Ureter (tissue), 1 donor: ENCODE data around the gene TCEAL7. TPM values are rescaled to one million over a fixed set of nuclear protein-coding genes. Genes with fewer than 3 reads are reported as not detected.
"Not testable (repeated sequence)": the region's sequence is repeated elsewhere in the genome, so short reads cannot be mapped to it uniquely, and the experiment has no call there.

Experiments used
- DNase-seq: peaks from one replicate; pipeline ENCODE4 v3.0.0-alpha.2; 2020; ENCODE audit warnings: low spot score
- total RNA-seq: library from RNA; stranded (reverse); gene quantifications from one replicate; pipeline ENCODE4 v1.2.4, GENCODE V29; 2023
- donor health status: DM: yes; HTN: yes; CAD: no.

Gene TCEAL7, protein sequence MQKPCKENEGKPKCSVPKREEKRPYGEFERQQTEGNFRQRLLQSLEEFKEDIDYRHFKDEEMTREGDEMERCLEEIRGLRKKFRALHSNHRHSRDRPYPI
- 7.9 TPM for total RNA-seq

DNA sequence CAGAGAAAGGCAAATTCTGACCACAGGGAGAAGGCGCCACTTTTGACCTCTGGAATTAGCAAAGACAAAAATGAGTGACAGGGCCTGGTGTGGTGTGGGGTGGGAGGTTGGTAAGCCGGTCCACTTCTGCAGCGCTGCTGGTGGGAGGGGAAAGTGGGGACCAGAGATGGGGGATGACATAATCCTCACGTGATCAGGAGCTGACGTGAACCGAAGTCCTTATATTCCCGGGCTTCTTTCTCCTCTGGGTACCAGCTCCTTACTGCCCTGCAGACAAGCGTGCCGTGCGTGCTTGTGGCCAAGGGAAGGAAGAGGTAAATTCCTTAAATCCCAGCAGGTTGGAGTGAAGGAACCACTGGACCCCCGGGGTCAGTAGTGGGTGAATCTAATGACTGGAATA is at the start of gene TCEAL7:
TSS of gene TCEAL7 (plus strand) at position 249 of the 400 bp plus-strand sequence. CDS start 1,165 bp downstream, outside the sequence.
- DNase-seq: no peak

DNA sequence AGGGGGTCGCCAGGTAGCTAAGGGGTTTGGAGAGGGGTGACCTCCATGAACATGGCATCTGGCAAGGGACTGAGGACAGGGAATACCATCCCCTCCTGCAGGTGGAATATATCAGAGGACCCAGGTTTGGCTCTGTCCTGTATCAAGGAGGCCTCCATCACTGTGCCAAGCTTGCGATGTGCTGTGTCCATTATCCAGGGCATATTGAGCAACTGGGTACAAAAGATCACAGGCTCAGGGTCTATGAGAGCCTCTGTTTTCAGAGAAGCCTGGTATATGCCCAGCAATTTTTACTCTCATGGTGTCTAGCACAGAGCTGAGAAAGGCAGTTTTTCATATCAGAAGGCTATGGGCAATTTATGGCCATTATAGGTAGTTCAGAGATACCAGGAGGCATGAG is 36.9 kb upstream of the TCEAL7 start:
- no peak for DNase-seq

DNA sequence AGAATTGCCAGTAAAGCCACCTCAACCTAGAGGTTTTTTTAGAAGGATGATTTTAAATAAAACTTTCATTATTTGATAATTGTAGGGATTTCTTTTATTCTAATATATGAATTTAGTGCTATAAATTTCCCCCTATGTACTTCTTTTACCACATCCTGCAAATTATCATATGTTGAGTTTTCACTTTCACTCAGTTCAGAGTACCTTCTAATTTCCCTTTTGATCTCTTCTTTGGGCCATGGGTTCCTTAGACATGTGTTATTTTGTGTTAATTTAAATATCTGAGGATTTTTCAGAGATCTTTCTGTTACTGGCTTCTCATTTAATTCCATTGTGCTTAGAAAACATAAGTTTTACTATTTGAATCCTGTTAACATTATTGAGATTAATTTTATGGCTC is 25.3 kb upstream of the TCEAL7 start:
- DNase-seq: no peak

DNA sequence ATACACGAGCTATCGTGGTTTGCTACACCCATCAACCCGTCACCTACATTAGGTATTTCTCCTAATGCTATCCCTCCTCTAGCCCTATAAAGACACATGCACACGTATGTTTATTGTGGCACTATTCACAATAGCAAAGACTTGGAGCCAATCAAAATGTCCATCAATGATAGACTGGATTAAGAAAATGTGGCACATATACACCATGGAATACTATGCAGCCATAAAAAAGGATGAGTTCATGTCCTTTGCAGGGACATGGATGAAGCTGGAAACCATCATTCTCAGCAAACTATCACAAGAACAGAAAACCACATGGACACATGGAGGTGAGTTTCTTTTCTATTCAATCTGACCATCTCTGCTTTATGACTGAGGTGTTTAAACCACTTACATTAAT is 24.4 kb upstream of the TCEAL7 start:
- not testable (repeated sequence) for DNase-seq

DNA sequence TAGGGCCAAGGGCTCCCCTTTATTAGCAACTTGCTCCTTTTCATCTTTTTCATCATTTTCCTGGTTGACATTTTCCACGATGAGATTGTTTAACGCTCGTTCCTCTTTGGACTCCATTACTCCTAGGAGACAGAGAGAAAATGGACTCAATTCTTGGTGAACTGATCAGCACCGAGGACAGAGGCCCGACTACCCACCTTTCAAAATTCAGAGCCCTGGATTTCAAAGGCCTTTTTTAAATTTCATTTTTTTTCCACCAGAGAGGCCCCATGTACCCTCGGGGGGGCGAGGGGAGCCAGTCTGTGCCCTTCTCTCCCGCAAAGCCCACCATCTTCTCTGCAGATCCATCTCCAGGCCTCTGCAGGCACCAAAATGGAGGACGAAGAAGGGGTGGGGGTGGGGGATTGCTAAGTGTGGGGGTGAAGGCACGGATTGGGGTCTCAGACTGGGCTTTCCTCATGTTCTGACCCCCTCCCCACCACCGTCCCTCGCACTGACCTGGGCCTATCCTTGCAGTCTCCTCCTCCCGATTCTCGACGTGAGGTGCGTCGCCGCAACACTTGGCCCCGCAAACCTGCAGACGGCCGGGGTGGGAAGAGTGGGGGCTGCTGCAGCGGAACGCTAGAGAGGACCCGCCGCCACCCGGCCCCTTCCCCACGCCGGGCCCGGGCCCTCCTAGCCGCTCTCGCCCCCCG is 20.0 kb upstream of the TCEAL7 start:
- no peak for DNase-seq

DNA sequence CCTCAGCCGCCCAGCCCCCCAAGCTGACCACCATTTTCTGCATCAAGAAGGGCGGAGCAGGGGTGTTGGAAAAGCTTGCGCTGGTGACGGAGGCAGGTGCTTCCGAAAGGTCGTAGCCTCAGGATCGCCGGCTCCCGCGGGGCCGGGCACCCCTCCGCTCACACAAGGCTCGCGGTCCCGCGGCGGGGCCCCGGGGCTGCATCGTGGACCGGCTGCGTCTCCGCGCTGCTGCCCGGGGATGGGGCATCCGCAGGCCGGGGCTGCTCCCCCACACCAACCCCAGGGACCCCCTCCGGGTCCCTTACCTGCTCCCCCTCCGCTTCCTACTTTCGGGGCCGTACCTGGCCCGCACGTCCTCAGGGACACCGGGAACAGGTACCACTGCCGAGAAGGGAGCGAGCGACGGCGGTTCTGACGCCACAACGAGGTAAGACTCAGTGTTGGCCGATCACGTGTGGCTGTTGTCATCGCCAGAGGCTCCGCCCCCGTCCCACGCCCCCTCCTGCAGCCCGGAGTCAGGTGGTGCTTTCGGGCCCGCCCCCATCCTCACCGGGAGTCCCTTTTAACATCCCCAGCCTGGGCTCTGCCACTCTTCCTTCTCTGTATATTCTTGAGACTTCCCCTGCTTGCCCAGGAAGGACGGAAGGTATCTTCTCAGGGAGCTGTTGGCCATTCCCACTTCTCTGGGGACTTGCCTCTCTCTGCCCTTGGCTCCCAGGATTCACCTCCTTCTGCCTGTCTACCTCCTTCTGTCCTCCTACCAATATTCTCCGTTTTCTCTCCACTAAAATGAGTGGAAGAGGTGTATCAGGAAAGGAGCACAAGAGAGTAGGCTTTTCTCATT is 19.3 kb upstream of the TCEAL7 start, which contains the start of gene BEX2:
TSS of gene BEX2 (minus strand) at position 436 of the 844 bp plus-strand sequence. CDS start 1,014 bp downstream, outside the sequence.
- peak; percentile 81 for DNase-seq

DNA sequence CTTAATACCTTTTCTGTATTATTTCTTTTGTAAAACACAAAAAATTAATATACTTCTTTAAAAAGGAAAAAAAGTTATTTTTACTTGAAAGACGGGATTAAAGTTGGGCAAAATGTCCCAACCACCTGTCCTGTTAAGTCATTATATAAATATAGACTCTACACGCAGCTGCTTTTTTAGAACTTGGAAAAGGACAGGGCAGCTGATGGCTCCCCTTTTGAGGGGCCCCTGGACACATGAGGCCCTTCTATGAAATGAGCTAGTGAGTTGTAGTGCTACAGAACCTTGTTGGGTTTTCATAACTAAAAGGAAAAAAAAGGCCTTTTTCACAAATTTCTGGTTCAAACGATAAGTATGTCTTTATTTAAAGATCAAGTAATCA is 18.6 kb upstream of the TCEAL7 start:
- no peak for DNase-seq

DNA sequence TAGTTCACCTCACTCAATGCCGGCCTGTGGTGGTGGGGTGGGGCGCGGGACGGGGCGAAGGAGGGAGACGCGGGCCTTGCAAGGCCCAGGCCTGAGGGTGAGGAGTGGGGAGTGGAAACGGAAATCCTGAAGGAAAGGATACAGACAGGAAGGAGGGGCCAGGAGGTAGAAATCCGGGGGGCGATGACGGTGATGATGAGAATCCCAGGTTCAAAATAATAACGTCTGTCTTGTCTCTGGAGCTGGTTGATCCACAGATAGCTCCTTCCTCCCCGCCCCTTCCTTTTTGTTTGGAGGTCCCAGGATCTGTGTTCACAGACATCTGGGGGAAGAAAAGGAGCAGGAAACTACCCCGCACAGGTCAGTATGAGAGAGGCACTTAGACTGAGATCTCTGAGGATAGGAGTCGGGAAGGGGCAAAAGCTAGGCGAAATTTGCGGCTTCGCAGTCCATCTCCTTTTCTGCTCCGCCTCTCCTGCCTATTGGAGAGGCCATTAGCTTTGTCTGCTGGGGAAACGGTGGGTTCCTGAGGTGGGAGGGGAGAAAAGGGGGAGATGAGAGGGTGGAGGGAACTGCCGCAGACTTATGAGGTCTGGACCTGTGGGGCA is 746 bp downstream of the TCEAL7 start:
- DNase-seq: no peak

DNA sequence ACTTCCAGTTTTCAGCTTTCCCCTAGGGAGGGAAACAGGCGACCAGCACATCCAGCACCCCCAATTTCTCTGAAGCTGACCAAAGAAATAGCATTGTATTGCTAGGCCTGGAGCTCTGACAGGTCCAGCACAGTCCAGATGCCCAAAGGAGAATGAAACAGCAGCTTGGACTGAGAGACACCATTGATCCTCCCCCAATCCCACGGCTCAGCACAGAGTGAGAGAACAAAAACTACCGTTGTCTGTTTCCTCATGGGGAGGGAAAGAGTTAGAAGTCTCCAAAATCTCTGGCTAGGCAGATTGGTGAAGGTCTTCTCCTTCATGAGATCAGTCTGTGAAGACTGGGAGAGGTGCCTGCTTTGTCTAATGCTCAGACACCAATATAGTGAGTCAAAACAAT is 8.6 kb downstream of the TCEAL7 start:
- no peak for DNase-seq

DNA sequence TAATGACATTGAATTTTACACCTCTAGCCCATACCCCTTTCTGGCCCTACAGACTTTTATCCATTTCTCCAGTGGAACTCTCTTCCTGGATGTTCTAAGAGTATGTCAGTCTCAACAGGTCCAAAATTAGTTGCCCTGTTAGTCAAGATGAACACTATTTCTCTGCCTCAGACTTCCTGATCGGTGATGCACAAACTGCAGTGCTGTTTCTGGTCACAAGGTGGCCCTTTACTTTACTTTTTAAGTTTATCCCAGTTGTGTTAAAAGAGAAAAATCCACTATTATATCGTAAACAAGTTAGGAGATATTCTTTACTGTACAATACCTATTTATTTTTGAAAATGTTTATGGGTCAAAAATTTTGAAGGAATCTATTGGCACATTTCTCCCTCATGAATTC is 13.1 kb downstream of the TCEAL7 start:
- peak; percentile 57 for DNase-seq

DNA sequence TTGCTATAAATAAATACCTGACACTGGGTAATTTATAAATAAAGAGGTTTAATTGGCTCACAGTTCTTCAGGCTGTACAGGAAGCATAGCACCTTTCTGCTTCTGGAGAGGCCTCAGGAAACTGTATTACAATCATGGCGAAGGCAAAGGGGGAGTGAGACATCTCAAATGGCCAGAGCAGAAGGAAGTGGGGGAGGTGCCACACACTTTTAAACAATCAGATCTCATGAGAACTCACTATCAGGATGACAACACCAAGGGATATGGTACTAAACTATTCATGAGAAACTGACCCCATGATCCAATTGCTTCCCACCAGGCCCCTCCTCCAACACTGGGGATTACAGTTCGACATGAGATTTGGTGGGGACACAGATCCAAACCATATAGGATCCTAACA is 14.6 kb downstream of the TCEAL7 start:
- DNase-seq: no peak

DNA sequence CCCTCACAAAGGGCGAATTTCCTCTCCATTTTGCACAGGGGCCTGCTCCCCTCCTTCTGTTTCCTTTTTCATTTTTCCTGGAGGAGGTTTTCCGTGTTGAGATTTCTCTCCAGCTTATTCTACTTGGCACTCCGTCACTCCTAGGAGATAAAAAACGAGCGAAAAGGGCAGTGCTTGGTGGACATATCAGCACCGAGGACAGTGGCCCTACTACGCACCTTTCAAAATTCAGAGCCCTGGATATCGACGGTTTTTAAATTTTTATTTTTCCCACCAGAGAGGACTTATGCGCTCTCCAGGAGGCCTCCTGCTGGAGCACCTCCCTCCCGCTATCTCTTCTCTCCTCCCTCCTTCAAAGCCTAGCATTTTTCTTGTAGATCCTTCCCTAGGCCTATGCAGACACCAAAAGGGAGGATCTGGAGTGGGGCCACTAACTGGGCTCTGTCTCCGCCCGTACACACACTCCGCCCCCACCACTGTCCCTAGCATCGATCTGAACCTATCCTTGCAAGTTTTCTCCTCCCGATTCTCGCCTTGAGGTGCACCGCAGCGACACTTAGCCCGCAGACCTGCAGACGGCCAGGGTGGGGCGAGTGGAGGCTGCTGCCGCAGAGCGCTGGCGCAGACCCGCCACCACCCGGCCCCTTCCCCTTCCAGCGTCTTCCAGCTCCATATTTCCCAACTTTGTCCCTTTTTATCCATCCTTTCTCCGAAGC is 17.8 kb downstream of the TCEAL7 start:
- DNase-seq: no peak

DNA sequence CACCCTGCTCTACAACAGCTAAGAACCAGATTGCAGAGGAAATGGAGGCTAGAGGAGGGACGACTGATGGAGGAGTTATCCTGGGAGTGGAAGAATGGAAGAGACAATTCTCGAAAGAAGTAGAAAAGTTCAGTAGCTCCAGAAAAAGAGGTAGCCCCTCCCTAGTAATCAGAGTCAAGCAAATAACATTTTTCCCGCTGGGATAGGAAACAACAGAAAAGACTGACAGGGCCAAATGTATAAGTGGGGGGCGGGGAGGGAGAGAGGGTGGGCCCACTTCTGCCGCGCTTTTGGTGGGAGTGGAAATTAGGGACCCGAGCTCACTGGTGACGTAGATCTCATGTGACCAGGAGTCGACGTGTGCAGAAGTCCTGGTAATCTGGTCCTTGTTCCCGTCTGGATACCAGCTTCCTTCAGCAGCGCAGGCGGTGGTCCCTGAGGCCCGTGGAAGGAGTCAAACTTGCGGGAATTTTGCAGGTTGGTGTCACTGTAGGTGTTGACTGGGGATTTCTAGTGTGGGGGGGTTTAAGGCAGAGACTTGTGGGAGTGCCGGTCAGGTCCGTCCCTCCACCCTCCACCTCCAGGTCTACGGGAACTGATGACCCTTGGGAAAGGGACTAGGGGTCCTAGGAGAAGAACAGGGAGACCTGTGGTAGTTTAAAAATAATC is 26.2 kb downstream of the TCEAL7 start, which contains the start of gene TCEAL9:
TSS of gene TCEAL9 (plus strand) at position 377 of the 669 bp plus-strand sequence. CDS start 1,179 bp downstream, outside the sequence.
- peak; percentile 64 for DNase-seq

DNA sequence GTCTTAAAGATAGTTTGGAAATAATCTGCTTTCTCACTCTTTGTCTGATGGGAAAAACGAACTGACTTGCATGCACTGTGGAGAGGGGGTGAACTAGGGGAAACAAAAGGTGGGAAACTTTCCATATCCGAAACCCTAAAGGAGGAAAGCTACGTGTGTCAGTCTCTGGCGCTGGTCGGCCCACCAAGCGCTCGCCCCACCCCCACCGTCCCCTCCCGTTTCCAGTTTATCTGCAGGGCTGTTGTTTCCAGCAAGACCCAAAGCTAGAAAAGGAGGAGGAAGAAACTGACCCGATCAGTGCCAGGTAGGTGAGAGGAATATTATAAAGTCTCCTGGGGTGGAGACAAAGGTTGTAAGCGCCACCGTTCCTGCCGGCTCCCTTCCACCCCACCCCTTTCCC is 26.8 kb downstream of the TCEAL7 start:
- peak; percentile 53 for DNase-seq

DNA sequence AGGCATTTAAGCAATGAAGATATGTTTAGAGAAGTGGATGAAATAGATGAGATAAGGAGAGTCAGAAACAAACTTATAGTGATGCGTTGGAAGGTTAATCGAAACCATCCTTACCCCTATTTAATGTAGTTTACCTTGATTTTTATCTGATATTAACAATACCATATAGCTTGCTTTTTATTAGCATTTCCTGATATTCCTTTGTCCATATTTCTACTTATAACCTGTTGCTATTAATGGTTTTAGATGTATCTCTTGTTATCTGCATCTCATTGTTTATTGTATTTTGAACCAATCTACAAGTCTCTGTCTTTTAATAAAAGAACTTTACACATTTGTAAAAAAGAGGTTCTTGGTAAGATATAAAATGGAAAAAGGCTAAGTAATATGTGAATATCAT is 27.8 kb downstream of the TCEAL7 start:
- no peak for DNase-seq

DNA sequence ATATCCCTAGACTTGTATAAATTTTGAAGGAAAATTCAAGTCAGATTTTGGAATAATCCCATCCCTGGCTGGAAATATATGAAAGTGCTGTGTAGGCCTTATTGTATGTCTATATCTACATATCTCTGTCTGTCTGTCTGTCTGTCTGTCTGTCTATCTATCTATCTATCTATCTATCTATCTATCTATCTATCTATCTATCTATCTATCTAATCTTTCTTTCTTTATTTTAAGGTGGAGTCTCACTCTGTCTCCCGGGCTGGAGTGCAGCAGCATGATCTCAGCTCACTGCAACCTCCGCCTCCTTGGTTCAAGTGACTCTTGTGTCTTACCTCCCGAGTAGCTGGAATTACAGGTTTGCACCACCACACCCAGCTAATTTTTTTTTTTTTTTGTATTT is 29.6 kb downstream of the TCEAL7 start:
- DNase-seq: not testable (repeated sequence)

DNA sequence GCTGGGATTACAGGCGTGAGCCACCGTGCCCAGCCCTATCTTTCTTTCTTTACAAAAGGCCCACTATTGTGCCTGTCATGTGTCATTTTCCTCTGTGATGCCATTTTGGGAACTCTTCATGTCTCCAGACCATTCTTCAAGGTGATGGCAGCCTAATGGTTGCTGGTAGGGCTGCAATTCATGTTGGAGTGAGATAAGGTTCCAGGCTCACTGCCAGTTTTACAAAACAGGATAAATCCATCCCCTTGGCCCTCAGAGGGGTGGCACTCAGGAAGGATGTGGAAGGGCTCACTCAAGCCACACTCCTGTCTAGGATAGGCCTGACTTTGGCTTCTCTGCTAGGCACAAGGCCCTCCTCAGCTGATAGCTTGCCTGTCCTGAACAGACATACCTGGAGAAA is 30.1 kb downstream of the TCEAL7 start:
- DNase-seq: no peak

DNA sequence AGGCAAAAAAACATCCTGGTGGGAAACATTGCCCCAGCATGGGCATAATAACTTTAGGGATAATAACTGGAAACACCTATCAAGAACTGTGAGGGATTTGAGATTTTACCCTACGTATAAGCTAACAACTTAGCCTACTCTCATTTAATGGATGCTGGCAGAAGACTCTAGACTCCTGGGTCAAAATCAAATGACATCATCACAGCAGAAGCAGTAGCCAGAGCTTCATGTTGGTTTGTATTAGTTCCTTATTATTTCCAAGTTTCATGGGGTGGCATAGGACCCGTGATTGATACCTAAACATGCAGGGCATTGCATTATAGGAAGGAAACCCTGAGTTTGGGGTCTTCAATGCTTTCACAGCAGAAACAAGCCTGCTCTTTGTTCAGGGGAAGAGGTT is 30.9 kb downstream of the TCEAL7 start:
- DNase-seq: no peak

DNA sequence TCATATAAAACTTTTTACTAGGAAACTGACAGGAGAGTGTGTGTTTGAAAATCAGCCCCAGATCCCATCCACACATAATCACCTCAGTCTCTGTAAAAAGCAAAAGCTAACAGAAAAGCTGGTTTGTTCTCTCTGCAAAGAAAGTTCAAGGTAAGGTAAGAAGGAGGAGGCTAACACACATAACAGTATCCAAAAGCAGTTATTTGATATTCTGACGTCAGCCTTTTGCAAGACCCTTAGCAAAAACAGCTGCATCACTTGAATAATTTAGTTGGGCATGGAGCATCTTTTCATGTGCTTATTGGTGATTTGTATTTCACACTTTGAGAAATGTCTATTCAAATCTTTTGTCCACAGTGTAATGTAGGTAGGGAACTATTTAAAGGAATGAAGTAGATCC is 31.8 kb downstream of the TCEAL7 start:
- no peak for DNase-seq

DNA sequence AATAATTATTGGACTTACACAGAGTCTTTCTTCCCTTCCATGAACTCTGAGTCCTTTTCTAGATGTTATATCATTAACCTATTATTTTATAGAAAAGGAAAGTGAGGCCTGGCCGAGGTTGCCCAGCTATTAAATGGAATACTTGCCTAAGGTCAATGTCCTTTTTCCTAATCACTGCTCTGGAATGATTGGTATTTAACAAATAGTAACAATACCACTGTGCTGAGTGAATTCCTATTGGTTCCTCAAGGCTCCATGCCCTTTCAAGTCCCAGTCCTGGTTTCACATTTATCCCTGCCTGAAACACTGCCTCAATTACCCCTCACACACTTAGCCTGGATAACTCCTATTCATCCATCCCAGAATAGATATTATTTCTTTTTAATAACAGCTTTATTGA is 32.4 kb downstream of the TCEAL7 start:
- no peak for DNase-seq

DNA sequence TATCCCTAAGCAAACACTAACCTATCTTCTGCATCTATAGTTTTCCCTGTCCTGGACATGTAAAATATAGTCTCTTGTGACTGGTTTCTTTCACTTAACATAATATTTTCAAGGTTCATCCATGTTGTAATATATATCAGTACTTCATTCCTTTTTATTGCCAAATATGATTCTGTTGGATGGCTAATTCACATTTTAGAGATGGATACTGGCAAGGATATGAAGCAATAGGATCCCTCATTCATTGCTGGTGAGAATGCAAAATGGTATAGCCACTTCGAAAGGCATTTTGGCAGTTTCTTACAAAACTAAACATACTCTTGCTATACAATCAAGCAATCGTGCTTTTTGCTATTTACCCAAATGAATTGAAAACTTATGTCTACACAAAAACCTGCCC is 33.0 kb downstream of the TCEAL7 start:
- no peak for DNase-seq
